ENCODE measurements around the gene CLCN6.

CLCN6 gene

GRCh38 chr1:11879311-11880180 is 73.6 kb downstream of the CLCN6 start:
- DNase-seq (ENCODE audit: low spot score), result no peak

GRCh38 chr1:11880181-11880575 is 74.2 kb downstream of the CLCN6 start:
- DNase-seq (ENCODE audit: low spot score), result no peak

GRCh38 chr1:11880911-11881748 is 75.1 kb downstream of the CLCN6 start:
- DNase-seq (ENCODE audit: low spot score), result no peak

- DNase-seq (ENCODE audit: low spot score), result no peak
These were observed 75.9 kb downstream of the CLCN6 start for GRCh38 chr1:11881749-11882441.

- DNase-seq (ENCODE audit: low spot score), result no peak
These were observed 77.0 kb downstream of the CLCN6 start for GRCh38 chr1:11882814-11883538.

- no peak for DNase-seq (ENCODE audit: low spot score)
These were observed 79.9 kb downstream of the CLCN6 start for GRCh38 chr1:11885916-11886315.

- DNase-seq (ENCODE audit: low spot score), result no peak
These were observed 81.1 kb downstream of the CLCN6 start for GRCh38 chr1:11886986-11887665.

- no peak for DNase-seq (ENCODE audit: low spot score)
These were observed 81.6 kb downstream of the CLCN6 start for GRCh38 chr1:11887666-11888007.

- DNase-seq (ENCODE audit: low spot score), result no peak
These were observed 82.3 kb downstream of the CLCN6 start for GRCh38 chr1:11888206-11888876.

GRCh38 chr1:11888877-11889208 is 82.9 kb downstream of the CLCN6 start:
- no peak for DNase-seq (ENCODE audit: low spot score)

GRCh38 chr1:11891433-11892186 is 85.6 kb downstream of the CLCN6 start:
- no peak for DNase-seq (ENCODE audit: low spot score)

Measured in activated CD4-positive, alpha-beta T cell treated with anti-CD3 and anti-CD28 coated beads, Interleukin-2, Interleukin-4, amounts not matched to agents 100 ng/mL and 50 ng/mL, durations not matched to agents 16 hours and 8 hours (primary cell).